ENCODE measurements around the gene GMCL2.

The GMCL2 gene

GRCh38 chr5:178221282-178221681, 34.1 kb upstream of the GMCL2 start:
- DNase-seq = no peak

- DNase-seq = no peak
These were observed 31.7 kb upstream of the GMCL2 start for GRCh38 chr5:178218827-178219226.

GRCh38 chr5:178218237-178218776, 31.1 kb upstream of the GMCL2 start:
- no peak for DNase-seq

- no peak for DNase-seq
These were observed 29.6 kb upstream of the GMCL2 start for GRCh38 chr5:178216779-178217178.

- DNase-seq = no peak
These were observed 28.9 kb upstream of the GMCL2 start for GRCh38 chr5:178216088-178216534.

GRCh38 chr5:178215280-178216002, 28.3 kb upstream of the GMCL2 start:
- DNase-seq = no peak

GRCh38 chr5:178214160-178214803, 27.1 kb upstream of the GMCL2 start:
- DNase-seq = no peak

GRCh38 chr5:178213748-178214151, 26.6 kb upstream of the GMCL2 start:
- DNase-seq = no peak

GRCh38 chr5:178213003-178213461, 25.9 kb upstream of the GMCL2 start:
- DNase-seq = no peak

- no peak for DNase-seq
These were observed 25.3 kb upstream of the GMCL2 start for GRCh38 chr5:178212241-178213002.

GRCh38 chr5:178211095-178212048, 24.2 kb upstream of the GMCL2 start:
- no peak for DNase-seq

- DNase-seq = no peak
These were observed 23.5 kb upstream of the GMCL2 start for GRCh38 chr5:178210686-178211085.

- DNase-seq = no peak
These were observed 22.9 kb upstream of the GMCL2 start for GRCh38 chr5:178210073-178210535.

- no peak for DNase-seq
These were observed 22.3 kb upstream of the GMCL2 start for GRCh38 chr5:178209334-178210072.

GRCh38 chr5:178208540-178209227, 21.5 kb upstream of the GMCL2 start:
- no peak for DNase-seq

GRCh38 chr5:178207917-178208280, 20.7 kb upstream of the GMCL2 start:
- DNase-seq = no peak

GRCh38 chr5:178207183-178207916, 20.2 kb upstream of the GMCL2 start:
- no peak for DNase-seq

GRCh38 chr5:178206166-178207101, 19.3 kb upstream of the GMCL2 start:
- DNase-seq = no peak

GRCh38 chr5:178205749-178206047, 18.5 kb upstream of the GMCL2 start:
- DNase-seq = no peak
